ENCODE measurements around the gene RNF138.
"Not testable (repeated sequence)": the region's sequence is repeated elsewhere in the genome, so short reads cannot be mapped to it uniquely, and the experiment has no call there.

The RNF138 gene

DNA sequence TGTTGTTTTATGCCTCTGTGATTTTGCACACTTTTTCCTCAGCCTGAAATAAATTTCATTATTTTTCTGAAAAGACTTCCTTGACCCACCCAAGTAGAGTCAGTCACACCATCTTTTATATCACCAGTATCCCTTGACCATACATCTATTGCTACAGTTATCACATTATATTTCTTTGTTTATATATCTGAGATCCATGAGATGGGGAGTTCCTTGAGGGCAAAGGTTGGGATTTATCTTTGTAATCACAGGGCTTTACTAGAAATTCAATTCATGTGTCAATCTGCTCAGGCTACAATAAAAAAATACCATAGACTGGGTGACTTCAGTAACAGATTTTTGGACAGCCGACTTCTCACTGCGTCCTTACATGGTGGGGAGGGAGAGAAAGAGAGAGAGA, 12.8 kb upstream of the RNF138 start:
- TF ChIP-seq TAF1 (IDR thresholded peaks at IDR 0.05; ENCODE audit: borderline replicate concordance, low read depth, low read length), result no peak
- TF ChIP-seq POLR2AphosphoS5 (IDR thresholded peaks at IDR 0.05; ENCODE audit: low read depth, low read length), result no peak
- TF ChIP-seq POLR2A (IDR thresholded peaks at IDR 0.05; ENCODE audit: low read depth, low read length), result no peak
- no peak for DNase-seq (ENCODE audit: insufficient read length)
- no peak for FAIRE-seq

- TF ChIP-seq POLR2A (IDR thresholded peaks at IDR 0.05; ENCODE audit: low read depth, low read length) (no peak), POLR2AphosphoS5 (IDR thresholded peaks at IDR 0.05; ENCODE audit: low read depth, low read length) (no peak), TAF1 (IDR thresholded peaks at IDR 0.05; ENCODE audit: borderline replicate concordance, low read depth, low read length) (no peak)
- DNase-seq (ENCODE audit: insufficient read length) (no peak), FAIRE-seq (no peak)
These were observed 9.8 kb upstream of the RNF138 start for GRCh38 chr18:32081881-32082280.

DNA sequence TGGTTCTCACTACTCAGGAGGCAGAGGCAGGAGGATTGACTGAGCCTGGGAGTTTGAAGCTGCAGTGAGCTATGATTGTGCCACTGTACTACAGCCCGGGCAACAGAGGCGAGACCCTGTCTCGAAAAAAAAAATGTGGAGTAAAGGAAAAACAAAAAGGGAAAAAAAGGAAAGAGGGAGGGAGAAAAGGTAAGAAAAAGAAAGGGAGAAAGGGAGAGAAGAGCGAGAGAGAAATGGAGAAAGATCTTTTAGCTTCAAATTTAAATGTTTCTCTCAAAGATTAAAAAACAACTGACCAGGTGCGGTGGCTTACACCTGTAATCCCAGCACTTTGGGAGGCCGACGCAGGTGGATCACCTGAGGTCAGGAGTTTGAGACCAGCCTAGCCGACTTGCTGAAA, 7.9 kb upstream of the RNF138 start:
- DNase-seq (ENCODE audit: insufficient read length) (no peak), FAIRE-seq (no peak)
- TF ChIP-seq TAF1 (IDR thresholded peaks at IDR 0.05; ENCODE audit: borderline replicate concordance, low read depth, low read length) (no peak), POLR2AphosphoS5 (IDR thresholded peaks at IDR 0.05; ENCODE audit: low read depth, low read length) (no peak), POLR2A (IDR thresholded peaks at IDR 0.05; ENCODE audit: low read depth, low read length) (no peak)

DNA sequence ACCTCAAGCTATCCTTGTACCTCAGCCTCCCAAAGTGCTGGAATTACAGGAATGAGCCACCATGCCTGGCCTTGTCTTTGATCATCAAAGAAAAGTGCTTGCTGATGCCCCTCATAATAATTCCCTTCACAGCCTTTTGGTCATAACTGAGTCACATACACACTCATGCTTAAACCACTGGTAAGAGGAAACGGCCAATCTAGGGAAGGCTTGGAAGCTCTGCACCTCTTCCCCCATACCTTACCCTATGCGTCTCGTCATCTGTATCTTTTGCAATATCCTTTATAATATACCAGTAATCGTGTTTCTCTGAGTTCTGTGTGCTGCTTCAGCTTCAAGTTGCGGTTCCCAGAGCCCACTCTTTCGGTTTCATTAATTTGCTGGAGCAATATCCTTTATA, 4.8 kb upstream of the RNF138 start:
- no peak for DNase-seq (ENCODE audit: insufficient read length)
- FAIRE-seq, result no peak
- no peak for TF ChIP-seq TAF1 (IDR thresholded peaks at IDR 0.05; ENCODE audit: borderline replicate concordance, low read depth, low read length)
- no peak for TF ChIP-seq POLR2A (IDR thresholded peaks at IDR 0.05; ENCODE audit: low read depth, low read length)
- no peak for TF ChIP-seq POLR2AphosphoS5 (IDR thresholded peaks at IDR 0.05; ENCODE audit: low read depth, low read length)

DNA sequence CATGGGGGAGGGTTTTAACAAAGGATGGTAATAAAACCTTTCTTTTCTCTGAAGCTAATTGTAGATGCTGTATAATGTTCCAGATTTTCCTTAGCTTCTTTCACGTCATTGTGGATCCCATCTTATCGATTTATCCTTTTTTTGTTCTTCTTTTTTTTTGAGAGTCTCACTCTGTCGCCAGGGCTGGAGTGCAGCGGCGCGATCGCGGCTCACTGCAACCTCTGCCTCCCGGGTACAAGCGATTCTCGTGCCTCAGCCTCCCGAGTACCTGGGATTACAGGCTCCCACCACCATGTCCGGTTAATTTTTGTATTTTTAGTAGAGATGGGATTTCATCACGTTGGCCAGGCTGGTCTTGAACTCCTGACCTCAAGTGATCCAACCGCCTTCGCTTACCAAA, 843 bp upstream of the RNF138 start:
- not testable (repeated sequence) for FAIRE-seq; DNase-seq (ENCODE audit: insufficient read length)

DNA sequence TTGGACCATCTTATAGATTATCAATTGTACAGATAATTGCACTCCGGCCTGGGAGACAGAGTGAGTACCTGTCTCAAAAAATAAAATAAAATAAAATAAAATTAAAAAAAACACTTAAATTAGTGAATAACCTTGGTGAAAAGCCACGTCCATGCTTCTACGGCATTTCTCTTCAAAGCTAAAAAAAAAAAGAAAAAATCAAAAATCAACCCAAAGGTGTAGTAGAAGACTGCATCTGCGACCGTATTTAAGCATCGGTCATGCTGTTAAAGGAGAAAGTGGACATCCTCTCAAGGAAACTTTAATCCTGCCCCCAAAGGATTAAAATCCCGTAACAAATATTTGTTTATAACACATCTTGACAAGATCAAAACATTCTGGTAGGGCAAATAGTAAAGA, 350 bp upstream of the RNF138 start:
- FAIRE-seq (no peak), DNase-seq (ENCODE audit: insufficient read length) (no peak)
- TF ChIP-seq POLR2A (IDR thresholded peaks at IDR 0.05; ENCODE audit: low read depth, low read length) (no peak), POLR2AphosphoS5 (IDR thresholded peaks at IDR 0.05; ENCODE audit: low read depth, low read length) (no peak), TAF1 (IDR thresholded peaks at IDR 0.05; ENCODE audit: borderline replicate concordance, low read depth, low read length) (no peak)

DNA sequence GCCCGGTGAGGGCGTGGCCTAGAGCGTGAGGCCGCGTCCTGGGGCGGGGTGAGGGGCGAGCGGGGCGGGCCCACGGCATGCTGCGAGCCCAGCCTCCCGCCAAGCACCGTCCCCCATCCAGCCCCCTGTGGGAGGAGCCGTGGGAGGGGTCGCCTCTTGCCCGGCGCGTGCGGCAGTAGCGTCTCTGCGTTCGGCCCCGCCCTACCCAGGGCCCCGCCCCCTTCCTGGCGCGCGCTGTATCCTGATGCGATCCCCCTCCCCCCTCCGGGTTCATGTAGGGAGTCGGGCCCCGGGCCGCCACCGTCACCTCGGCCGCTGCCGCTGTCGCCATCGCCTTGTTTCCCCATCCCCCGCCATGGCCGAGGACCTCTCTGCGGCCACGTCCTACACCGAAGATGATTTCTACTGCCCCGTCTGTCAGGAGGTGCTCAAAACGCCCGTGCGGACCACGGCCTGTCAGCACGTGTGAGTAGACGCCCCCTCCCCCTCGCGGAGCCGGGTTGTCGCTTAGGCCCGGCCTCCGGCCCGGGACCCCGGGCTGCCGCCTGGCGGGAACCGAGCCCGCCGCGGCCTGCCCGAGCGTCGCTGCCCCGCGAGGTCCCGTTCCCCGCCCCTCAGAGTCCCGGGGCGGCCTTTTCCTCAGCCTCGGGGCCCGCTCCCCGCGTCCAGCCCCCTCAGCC, 888 bp downstream of the RNF138 start:
- TF ChIP-seq POLR2AphosphoS5 (IDR thresholded peaks at IDR 0.05; ENCODE audit: low read depth, low read length) (peak; percentile 91), POLR2A (IDR thresholded peaks at IDR 0.05; ENCODE audit: low read depth, low read length) (peak; percentile 89), TAF1 (IDR thresholded peaks at IDR 0.05; ENCODE audit: borderline replicate concordance, low read depth, low read length) (no peak)
- peak; percentile 99 for FAIRE-seq
- peak; percentile 89 for DNase-seq (ENCODE audit: insufficient read length)

DNA sequence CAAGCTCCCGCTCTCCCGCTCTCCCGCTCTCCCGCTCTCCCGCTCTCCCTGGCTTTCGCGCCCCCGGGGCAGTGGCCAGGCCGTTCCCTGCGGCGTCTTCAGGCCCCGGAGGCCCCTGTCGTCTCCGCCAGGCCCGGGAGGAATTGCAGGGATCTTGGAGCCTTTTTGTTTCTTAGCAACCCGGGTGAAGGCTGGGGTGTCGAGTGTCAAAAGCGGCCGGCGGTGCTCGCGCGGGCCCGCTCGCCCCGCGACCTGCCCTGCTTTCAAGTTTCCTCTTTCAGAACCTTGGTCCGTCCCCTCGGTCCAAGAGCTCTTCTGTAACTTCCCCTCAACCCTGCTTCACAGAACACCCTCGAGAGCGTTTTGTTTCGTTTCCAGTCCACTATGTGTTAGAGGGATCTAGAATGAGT, 1.4 kb downstream of the RNF138 start:
- TF ChIP-seq POLR2A (IDR thresholded peaks at IDR 0.05; ENCODE audit: low read depth, low read length) (no peak), TAF1 (IDR thresholded peaks at IDR 0.05; ENCODE audit: borderline replicate concordance, low read depth, low read length) (no peak), POLR2AphosphoS5 (IDR thresholded peaks at IDR 0.05; ENCODE audit: low read depth, low read length) (no peak)
- DNase-seq (ENCODE audit: insufficient read length), result peak; percentile 41
- FAIRE-seq, result peak; percentile 64

- DNase-seq (ENCODE audit: insufficient read length), result peak; percentile 17
- peak; percentile 50 for FAIRE-seq
- TF ChIP-seq POLR2AphosphoS5 (IDR thresholded peaks at IDR 0.05; ENCODE audit: low read depth, low read length) (no peak), TAF1 (IDR thresholded peaks at IDR 0.05; ENCODE audit: borderline replicate concordance, low read depth, low read length) (no peak), POLR2A (IDR thresholded peaks at IDR 0.05; ENCODE audit: low read depth, low read length) (no peak)
These were observed 1.8 kb downstream of the RNF138 start for GRCh38 chr18:32093523-32093922.

- no peak for FAIRE-seq
- TF ChIP-seq POLR2A (IDR thresholded peaks at IDR 0.05; ENCODE audit: low read depth, low read length), result no peak
- no peak for TF ChIP-seq POLR2AphosphoS5 (IDR thresholded peaks at IDR 0.05; ENCODE audit: low read depth, low read length)
- no peak for TF ChIP-seq TAF1 (IDR thresholded peaks at IDR 0.05; ENCODE audit: borderline replicate concordance, low read depth, low read length)
- DNase-seq (ENCODE audit: insufficient read length), result no peak
These were observed 3.7 kb downstream of the RNF138 start for GRCh38 chr18:32095192-32095899.

- TF ChIP-seq TAF1 (IDR thresholded peaks at IDR 0.05; ENCODE audit: borderline replicate concordance, low read depth, low read length), result no peak
- TF ChIP-seq POLR2A (IDR thresholded peaks at IDR 0.05; ENCODE audit: low read depth, low read length), result no peak
- no peak for TF ChIP-seq POLR2AphosphoS5 (IDR thresholded peaks at IDR 0.05; ENCODE audit: low read depth, low read length)
- no peak for FAIRE-seq
- DNase-seq (ENCODE audit: insufficient read length), result no peak
These were observed 4.2 kb downstream of the RNF138 start for GRCh38 chr18:32095900-32096229.

DNA sequence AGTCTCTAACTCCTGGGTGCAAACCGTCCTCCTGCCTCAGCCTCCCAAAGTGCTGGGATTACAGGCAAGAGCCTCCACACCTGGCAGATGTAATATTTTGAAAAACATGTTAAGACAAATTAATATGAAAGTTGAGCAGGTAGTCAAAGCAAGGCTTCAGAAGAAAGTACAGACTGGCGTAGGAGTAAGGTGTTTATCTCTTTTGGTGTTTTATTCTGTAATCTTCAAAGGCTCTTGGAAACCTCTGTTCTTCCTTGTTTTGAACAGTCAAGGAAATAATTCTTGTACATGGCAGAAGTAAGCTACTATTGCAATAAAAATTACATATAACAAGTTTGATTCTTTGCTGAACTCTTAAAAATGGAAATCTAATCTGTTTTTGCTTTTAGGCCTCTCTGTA, 5.3 kb downstream of the RNF138 start:
- TF ChIP-seq TAF1 (IDR thresholded peaks at IDR 0.05; ENCODE audit: borderline replicate concordance, low read depth, low read length), result no peak
- no peak; the same call in 1 of the 2 replicates for TF ChIP-seq POLR2A (IDR thresholded peaks at IDR 0.05; ENCODE audit: low read depth, low read length)
- no peak for TF ChIP-seq POLR2AphosphoS5 (IDR thresholded peaks at IDR 0.05; ENCODE audit: low read depth, low read length)
- FAIRE-seq (no peak), DNase-seq (ENCODE audit: insufficient read length) (no peak)

Measured in GM12892 (cell line).